Adipocyte (in vitro differentiated cells): ENCODE results near the gene PARS2.
A peak's percentile ranks its signal among the peaks of the same experiment; 100 is the strongest.

Experiments used
- DNase-seq: peaks from one replicate; pipeline ENCODE4 v3.0.0-alpha.2; 2015; ENCODE audit warnings: low read depth
- H3K27me3 ChIP-seq: replicated peaks from 2 replicates; pipeline ENCODE4 v1.7.0; 2013; ENCODE audit warnings: mild to moderate bottlenecking, low read length, moderate library complexity; ENCODE audit not compliant: control insufficient read depth, insufficient read depth
- H3K36me3 ChIP-seq: 2 replicates; pipeline ENCODE4 v1.7.0; 2013; ENCODE audit warnings: low read length, mild to moderate bottlenecking, moderate library complexity; ENCODE audit not compliant: control insufficient read depth, insufficient read depth, severe bottlenecking
- H3K4me1 ChIP-seq: 2 replicates; pipeline ENCODE4 v1.7.0; 2013; ENCODE audit warnings: mild to moderate bottlenecking, low read length, moderate library complexity; ENCODE audit not compliant: control insufficient read depth, insufficient read depth
- H3K4me3 ChIP-seq: 2 replicates; pipeline ENCODE4 v1.7.0; 2013; ENCODE audit warnings: mild to moderate bottlenecking, low read length, moderate library complexity
- H3K9ac ChIP-seq: 2 replicates; pipeline ENCODE4 v1.7.0; 2013; ENCODE audit warnings: mild to moderate bottlenecking, low read length, moderate library complexity
- H3K9me3 ChIP-seq: 2 replicates; pipeline ENCODE4 v1.7.0; 2013; ENCODE audit warnings: mild to moderate bottlenecking, low read length, moderate library complexity; ENCODE audit not compliant: control insufficient read depth

PARS2 gene

GRCh38 chr1:54764133-54764921, at the start of gene PARS2:
Gene PARS2, minus strand, starts transcription at chr1:54764523. Its CDS starts 5,362 bp downstream, at chr1:54759161.
- Histone ChIP-seq H3K4me3 (peak within 1 kb of the TSS; percentile 98), H3K27me3 (peaks cover 4% of the 10 kb centered on the region), H3K4me1 (peaks cover 8% of the 10 kb centered on the region), H3K9me3 (no peaks in the 10 kb centered on the region), H3K9ac (peak within 1 kb of the TSS; percentile 98), H3K36me3 (no peaks in the 10 kb centered on the region)
- peak; percentile 100 for DNase-seq

GRCh38 chr1:54814126-54814498, 49.8 kb upstream of the PARS2 start:
- no peak overlapping the region for H3K9ac ChIP-seq
- DNase-seq: no peak
- no peak overlapping the region for H3K4me3 ChIP-seq

GRCh38 chr1:54813485-54814125, 49.3 kb upstream of the PARS2 start:
- no peak overlapping the region for H3K9ac ChIP-seq
- H3K36me3 ChIP-seq: no peaks in the 10 kb centered on the region
- H3K27me3 ChIP-seq: peaks cover 7% of the 10 kb centered on the region
- H3K9me3 ChIP-seq: no peaks in the 10 kb centered on the region
- no peak for DNase-seq
- H3K4me3 ChIP-seq: no peak overlapping the region
- no peaks in the 10 kb centered on the region for H3K4me1 ChIP-seq

More at GRCh38 chr1:54814126-54814498, 49.8 kb upstream of the PARS2 start:
- H3K27me3 ChIP-seq: peaks cover 7% of the 10 kb centered on the region
- no peaks in the 10 kb centered on the region for H3K9me3 ChIP-seq
- H3K4me1 ChIP-seq: no peaks in the 10 kb centered on the region
- no peaks in the 10 kb centered on the region for H3K36me3 ChIP-seq

- Histone ChIP-seq H3K4me3 (no peak overlapping the region), H3K9me3 (no peaks in the 10 kb centered on the region), H3K36me3 (no peaks in the 10 kb centered on the region), H3K27me3 (peaks cover 7% of the 10 kb centered on the region), H3K9ac (no peak overlapping the region), H3K4me1 (no peaks in the 10 kb centered on the region)
- no peak for DNase-seq
These were observed 48.6 kb upstream of the PARS2 start for GRCh38 chr1:54812801-54813484.

GRCh38 chr1:54811739-54812655, 47.7 kb upstream of the PARS2 start:
- DNase-seq: no peak
- peaks cover 7% of the 10 kb centered on the region for H3K27me3 ChIP-seq
- no peak overlapping the region for H3K4me3 ChIP-seq
- no peak overlapping the region for H3K9ac ChIP-seq
- no peaks in the 10 kb centered on the region for H3K4me1 ChIP-seq
- H3K9me3 ChIP-seq: no peaks in the 10 kb centered on the region
- no peaks in the 10 kb centered on the region for H3K36me3 ChIP-seq

- Histone ChIP-seq H3K36me3 (no peaks in the 10 kb centered on the region), H3K27me3 (peaks cover 7% of the 10 kb centered on the region), H3K9me3 (no peaks in the 10 kb centered on the region), H3K4me1 (no peaks in the 10 kb centered on the region), H3K9ac (no peak overlapping the region), H3K4me3 (no peak overlapping the region)
- no peak for DNase-seq
These were observed 46.7 kb upstream of the PARS2 start for GRCh38 chr1:54811066-54811465.

GRCh38 chr1:54810153-54810942, 46.0 kb upstream of the PARS2 start:
- H3K4me1 ChIP-seq: no peaks in the 10 kb centered on the region
- H3K4me3 ChIP-seq: no peak overlapping the region
- DNase-seq: peak; percentile 78
- H3K36me3 ChIP-seq: no peaks in the 10 kb centered on the region
- H3K9ac ChIP-seq: no peak overlapping the region
- H3K9me3 ChIP-seq: no peaks in the 10 kb centered on the region
- H3K27me3 ChIP-seq: peaks cover 7% of the 10 kb centered on the region

- Histone ChIP-seq H3K4me3 (no peak overlapping the region), H3K27me3 (peaks cover 7% of the 10 kb centered on the region), H3K9ac (no peak overlapping the region), H3K36me3 (no peaks in the 10 kb centered on the region), H3K4me1 (peaks cover 3% of the 10 kb centered on the region), H3K9me3 (no peaks in the 10 kb centered on the region)
- no peak for DNase-seq
These were observed 45.3 kb upstream of the PARS2 start for GRCh38 chr1:54809496-54810074.

- H3K9me3 ChIP-seq: no peaks in the 10 kb centered on the region
- H3K9ac ChIP-seq: no peak overlapping the region
- no peaks in the 10 kb centered on the region for H3K36me3 ChIP-seq
- no peak overlapping the region for H3K4me3 ChIP-seq
- no peak for DNase-seq
- no peaks in the 10 kb centered on the region for H3K27me3 ChIP-seq
- peaks cover 12% of the 10 kb centered on the region for H3K4me1 ChIP-seq
These were observed 44.3 kb upstream of the PARS2 start for GRCh38 chr1:54808443-54809207.
